T-helper 2 cell (primary cell): ENCODE results near the gene OGFR.

Experiments
- DNase-seq, 5 experiments: peaks; one replicate each; pipeline versions ENCODE4 v3.0.0 to v3.0.0-alpha.2; 2012 to 2022

Gene OGFR

DNA sequence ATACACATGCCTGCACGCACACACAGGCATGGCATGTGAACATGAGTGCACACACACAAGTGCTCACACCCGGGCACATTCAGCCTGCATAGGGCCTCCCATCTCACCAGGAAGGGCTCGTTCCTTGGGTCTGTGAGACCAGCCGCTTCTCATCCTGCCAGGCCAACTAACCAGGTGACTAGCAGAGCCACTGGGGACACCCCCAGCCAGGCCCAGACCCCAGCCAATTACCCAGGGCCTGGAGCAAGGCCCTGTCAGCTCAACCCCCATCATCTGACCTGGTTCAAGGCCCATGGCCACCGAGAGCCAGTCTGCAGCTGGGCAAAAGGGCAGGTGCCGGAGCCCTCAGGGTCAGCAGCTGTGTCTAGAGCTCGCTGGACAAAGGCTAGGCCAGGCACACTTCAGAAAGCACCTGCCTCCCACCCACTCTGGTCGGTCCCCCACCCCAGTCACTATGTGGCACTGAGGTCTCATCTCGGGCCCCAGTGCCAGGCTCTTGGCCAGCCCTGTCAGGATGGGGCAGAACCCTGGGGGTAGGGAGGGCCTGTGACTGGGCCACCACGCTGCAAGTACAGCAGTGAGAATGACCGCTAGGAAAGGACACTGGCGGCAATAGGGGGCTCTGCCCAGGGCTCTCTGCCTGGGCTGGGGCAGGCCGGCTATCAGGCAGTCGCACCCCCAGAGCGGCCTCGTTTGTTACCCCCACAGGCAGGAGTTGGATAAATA lies 35.1 kb upstream of the OGFR start:
- no peak for DNase-seq

GRCh38 chr20:62770111-62770910 lies 34.3 kb upstream of the OGFR start:
- no peak for DNase-seq

GRCh38 chr20:62770916-62771315 lies 33.7 kb upstream of the OGFR start:
- no peak for DNase-seq

DNA sequence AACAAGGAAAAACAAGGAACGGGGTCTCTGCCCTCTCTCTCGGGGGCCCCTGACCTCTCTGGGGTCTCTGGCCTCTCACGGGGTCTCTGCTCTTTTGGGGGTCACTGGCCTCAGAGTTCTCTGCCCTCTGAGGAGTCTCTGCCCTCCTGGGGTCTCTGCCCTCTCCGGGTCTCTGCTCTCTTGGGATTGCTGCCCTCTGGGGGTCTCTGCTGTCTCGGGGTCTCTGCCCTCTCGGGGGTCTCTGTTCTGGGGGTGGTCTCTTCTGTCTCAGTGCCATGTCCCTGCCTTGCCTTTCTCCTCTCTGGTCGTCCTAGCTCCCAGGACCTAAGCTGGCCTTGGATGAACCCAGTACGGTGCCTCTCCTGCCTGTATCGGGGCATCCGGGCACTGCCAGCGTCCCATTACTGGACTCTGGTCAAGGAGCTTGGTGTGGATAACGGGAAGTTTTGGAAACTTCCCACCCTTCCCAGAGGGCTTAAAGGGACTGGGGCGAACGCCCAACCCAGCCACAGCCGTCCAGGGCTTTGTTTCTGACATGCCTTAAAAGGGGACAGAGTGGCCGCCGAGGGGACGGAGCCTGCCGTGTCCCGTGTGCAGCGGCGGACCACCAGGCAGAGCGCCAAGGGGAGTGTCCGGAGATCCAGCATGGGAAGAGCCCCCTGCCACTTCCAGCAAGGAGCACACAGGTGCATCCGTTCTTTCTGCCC lies 33.1 kb upstream of the OGFR start:
- no peak for DNase-seq

DNA sequence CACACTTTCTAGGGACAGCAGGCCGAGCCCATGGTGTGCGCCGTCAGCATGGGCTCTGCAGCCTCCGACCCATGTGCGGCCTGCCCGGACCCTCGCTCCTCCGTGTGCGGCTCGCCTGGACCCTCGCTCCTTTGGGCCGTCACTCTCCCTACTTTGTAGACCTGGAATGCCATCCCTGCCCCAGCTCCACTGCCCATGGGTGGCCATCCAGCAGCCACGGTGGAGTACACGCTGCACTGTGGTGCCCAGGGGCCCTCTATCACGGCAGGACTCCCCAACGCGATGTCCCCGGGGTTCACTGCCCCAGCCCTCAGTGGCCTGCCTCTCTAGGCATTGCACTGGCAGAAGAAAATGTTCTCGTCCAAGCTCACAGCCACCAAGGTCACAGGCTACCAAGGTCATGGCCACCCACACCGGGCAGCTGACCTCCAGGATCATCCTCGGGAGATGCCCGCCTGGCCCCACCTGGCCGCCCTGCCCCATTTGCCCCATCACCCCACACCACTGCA lies 32.5 kb upstream of the OGFR start:
- DNase-seq: no peak

GRCh38 chr20:62772619-62772989 lies 32.0 kb upstream of the OGFR start:
- no peak for DNase-seq

DNA sequence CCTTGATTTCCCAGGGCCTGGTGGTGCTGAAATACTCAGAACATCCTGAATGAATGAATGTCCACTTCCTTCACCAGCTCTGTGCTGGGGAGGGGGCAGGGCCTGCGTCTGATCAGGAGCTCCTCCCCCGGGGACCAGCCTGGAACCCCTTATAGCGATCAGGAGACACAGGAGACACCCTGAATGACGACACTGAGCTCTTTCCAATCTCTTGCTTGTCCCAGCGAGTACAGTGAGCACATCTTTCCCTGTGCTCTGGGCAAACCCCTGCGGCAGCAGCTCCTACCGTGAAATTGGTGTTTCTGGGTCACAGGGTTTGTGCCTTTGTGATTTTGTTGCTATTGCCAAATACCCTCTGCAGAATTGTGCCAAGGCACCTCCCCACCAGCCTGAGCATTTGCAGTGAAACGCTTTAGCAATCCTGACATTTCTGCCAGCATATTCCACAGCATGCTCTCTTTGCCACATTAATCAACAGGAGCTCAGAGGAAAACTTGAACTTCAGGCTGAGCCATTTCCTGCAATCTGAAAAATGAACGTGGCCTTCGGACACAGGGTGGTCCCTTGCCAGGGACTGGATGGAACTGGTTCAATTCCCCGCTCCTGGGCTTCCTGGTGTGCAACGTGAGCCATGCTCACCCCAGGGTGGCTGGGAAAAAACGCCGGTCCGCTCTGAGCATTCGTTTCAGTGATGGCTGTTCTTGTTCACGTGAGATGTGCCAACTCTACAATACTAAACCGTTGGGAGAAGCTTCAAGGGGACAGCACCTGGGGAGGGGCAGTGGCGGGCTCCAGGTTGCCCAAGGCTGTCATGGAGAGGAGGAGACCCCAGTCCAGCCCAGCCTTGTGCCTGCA lies 31.4 kb upstream of the OGFR start:
- DNase-seq: no peak

- DNase-seq: no peak
These were observed 30.6 kb upstream of the OGFR start for GRCh38 chr20:62773845-62774714.

DNA sequence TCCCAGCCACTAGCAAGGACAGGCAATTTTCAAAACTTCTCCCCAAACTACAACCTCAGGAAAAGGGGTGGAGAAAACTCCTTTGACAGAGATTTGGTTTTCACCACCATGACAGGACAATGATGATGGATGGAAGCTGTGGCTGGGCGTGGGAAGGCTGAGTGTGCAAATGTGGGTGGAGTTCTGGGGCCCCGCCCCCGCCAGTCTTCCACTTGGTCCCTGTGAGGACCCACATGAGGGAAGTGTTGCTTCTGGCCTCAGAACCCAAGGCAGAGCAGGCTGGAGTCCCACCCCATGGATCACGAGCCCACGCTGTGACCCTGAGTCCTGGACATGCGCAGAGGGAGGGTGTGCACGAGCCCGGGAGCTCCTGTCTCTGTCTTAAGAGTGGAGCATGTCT lies 29.9 kb upstream of the OGFR start:
- no peak for DNase-seq

DNA sequence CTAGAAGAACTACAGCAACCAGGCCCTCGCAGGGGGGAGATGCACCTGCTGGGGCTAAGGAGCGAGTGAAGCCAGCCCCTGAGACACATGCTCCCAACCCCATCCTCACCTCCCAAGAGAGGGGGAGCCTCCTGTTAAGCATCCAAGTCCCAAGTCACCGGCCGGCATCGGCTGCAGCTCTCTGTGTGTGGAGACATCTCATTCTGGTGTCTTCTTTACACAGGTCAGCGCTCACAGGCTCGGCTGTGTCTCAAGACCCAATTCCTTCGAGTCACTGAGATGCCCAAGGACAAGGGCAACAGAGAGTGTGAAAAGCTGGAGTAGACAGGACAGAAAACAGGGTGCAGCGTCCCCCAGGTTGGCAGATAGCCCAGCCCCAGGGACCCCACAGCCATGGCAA lies 29.4 kb upstream of the OGFR start:
- no peak for DNase-seq

DNA sequence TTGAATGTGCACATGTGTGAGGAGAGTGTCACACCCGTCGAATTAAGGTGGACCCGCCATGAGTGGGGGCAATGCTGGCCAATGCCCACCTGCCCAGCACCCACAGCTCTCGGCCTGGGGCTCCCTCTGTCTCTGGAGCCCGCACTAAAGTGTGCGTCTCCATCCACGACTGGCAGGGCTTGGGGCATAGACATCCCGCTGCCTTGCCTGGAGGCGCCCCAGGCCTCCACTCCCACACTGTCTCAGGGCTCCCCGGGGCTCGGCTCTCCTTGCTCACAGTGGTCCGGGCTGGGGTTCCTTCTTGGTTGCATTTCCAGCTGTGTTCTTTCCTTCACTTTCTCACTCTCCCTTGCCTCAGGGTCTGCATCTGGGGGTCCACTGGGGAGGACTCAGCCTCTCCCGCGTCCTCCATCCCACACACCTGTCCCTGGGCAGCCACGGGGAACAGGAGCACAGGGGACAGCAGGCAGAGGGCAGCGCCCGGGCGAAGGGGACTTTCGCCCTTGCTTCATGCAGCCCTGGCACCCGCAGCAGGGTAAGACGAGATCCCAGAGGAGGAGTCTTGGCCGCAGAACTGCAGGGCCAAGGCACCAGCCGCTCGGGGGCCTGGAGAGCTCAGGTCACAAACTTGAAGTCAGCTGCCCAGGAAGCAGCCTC lies 28.5 kb upstream of the OGFR start:
- DNase-seq: no peak

GRCh38 chr20:62776692-62777527 lies 27.7 kb upstream of the OGFR start:
- peak in 3 of 5 experiments; percentile 16 to 90 (median 28) for DNase-seq

- no peak for DNase-seq
These were observed 27.2 kb upstream of the OGFR start for GRCh38 chr20:62777528-62777830.

DNA sequence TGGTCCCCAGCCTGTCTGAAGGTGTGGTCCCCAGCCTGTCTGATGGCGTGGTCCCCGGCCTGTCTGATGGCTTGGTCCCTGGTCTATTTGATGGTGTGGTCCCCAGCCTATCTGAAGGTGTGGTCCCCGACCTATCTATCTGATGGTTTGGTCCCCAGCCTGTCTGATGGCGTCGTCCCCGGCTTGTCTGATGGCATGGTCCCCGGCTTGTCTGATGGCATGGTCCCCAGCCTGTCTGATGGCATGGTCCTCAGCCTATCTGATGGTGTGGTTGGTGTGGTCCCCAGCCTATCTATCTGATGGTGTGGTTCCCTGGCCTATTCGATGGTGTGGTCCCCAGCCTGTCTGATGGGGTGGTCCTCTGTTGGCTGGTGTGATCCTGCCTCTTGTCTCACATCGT lies 26.6 kb upstream of the OGFR start:
- DNase-seq: no peak

DNA sequence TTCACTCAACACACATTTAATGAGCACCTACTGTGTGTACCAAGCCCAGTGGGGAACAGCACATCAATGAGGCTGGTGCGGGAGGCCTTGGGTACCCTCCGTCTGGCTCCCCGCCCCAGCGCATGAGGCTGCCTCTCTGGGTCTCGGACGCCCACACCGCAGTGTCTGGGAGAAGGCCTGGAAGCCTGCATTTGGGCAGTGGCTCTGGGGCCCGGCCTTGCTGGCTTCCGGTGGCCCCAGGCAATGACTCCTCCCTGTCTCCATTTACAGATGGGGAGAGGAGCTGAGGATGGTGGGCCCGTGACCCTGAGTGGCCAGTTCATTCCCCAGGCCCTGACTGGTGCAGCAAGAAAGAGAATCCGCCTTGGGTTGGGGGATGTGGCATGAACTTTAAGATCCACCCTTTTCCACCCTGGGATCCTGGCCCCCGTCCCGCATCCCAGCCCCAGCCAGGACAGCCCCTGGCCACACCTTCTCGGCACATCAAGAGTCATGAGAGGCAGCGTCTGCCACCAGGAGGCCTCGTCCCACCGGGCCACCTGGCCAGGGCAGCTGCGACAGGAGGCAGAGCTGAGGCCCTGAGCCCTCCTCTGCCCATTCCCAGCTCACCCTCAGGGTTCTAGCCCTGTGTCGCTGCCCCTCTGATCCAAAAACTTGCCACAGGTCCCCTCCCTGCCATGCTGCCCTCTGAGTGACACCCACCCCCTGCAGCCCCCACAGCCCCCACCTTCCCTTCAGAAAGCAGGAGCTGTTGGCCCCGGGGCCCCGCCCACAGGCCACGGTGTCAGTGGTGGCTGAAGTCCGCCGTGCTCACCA lies 25.8 kb upstream of the OGFR start:
- no peak for DNase-seq

- no peak for DNase-seq
These were observed 25.3 kb upstream of the OGFR start for GRCh38 chr20:62779417-62779685.

DNA sequence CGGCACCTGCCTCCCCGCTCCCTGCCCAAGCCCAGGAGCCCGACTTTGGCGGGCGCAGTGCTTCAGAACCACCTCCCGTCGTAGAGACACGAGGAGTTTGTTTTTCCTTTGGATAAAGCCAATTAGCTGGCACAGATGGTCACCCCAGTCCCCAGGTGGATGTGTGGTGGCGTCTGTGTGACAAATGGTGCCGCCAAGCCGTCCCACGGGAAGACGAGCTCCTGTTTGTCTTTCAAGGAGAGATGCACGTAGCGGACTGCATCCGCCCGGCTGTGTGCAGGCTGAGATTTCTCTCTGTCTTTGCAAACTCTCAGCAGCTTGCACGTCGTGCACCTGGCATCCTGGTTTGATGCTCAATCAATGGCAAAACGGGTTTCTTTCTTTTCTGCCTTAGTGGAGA lies 24.4 kb upstream of the OGFR start:
- no peak for DNase-seq

GRCh38 chr20:62780696-62781095 lies 23.9 kb upstream of the OGFR start:
- no peak for DNase-seq

DNA sequence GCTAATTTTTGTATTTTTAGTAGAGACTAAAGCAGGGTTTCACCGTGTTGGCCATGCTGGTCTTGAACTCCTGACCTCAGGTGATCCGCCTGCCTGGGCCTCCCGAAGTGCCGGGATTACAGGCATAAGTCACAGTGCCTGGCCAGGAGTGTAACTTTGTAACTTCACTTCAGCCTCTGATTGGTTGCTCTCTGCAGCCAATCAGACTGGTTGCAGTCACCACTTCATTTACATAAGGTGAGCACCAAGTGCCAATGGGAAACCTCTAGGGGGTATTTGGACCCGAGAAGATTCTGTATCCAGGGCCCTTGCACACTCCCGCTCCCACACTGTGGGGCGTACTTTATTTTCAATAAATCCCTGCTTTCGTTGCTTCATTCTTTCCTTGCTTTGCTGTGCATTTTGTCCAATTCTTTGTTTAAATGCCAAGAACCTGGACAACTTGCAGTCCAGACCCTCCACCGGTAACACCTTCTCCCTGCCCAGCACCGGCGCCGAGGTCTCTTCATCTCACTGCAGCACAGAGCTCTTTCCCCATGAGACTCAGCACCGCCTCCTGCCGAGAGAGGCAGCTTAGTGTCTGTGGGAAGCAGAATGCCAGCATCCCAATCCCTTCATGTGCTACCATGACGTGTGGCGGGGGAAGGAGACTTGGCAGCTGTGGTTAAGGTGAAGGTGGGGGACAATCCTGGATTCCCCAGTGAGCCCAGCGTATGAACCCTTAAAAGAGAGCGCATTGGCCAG lies 22.3 kb upstream of the OGFR start:
- no peak for DNase-seq
